Measurements from ENCODE around the gene NOP56. TPM values are rescaled to one million over a fixed set of nuclear protein-coding genes. Genes with fewer than 3 reads are reported as not detected.

Gene NOP56
- total and polyA plus RNA-seq, 12 donors = 37.1 to 77.1 (median 50.8) TPM

GRCh38 chr20:2705931-2706645 is 53.7 kb downstream of the NOP56 start:
- Histone ChIP-seq H3K4me1 (no peaks in the 10 kb centered on the region), H3K27ac (no peak overlapping the region), H3K36me3 (no peaks in the 10 kb centered on the region), H3K9me3 (no peaks in the 10 kb centered on the region), H3K27me3 (peaks cover 0 to 8% (median 0%) of the 10 kb centered on the region in 7 donors), H3K4me3 (no peak overlapping the region)
- TF ChIP-seq CTCF (IDR thresholded peaks at IDR 0.05) = no peak
- WGBS, 2 donors = 92 to 93% methylated on average over 14 of the region's 14 CpGs
- ATAC-seq (peak in 1 of 8 donors; percentile 12), DNase-seq (no peak)
- intact Hi-C loops (cut with DNase I) = no loop called here

GRCh38 chr20:2706688-2707352 is 54.4 kb downstream of the NOP56 start:
- peaks cover 0 to 8% (median 0%) of the 10 kb centered on the region in 7 donors for H3K27me3 ChIP-seq
- WGBS, 2 donors = 79 to 81% methylated on average over 6 of the region's 6 CpGs
- no peak for ATAC-seq

GRCh38 chr20:2707353-2708072 is 55.1 kb downstream of the NOP56 start:
- ATAC-seq (peak in 1 of 8 donors; percentile 13), DNase-seq (no peak)
- Histone ChIP-seq H3K4me3 (no peak overlapping the region), H3K9me3 (no peaks in the 10 kb centered on the region), H3K27me3 (peaks cover 0 to 8% (median 0%) of the 10 kb centered on the region in 7 donors), H3K36me3 (no peaks in the 10 kb centered on the region), H3K4me1 (no peaks in the 10 kb centered on the region), H3K27ac (no peak overlapping the region)
- intact Hi-C loops (cut with DNase I) = no loop called here
- TF ChIP-seq CTCF (IDR thresholded peaks at IDR 0.05) = no peak
- WGBS, 2 donors = 85 to 87% methylated on average over 12 of the region's 12 CpGs

More at GRCh38 chr20:2706688-2707352, 54.4 kb downstream of the NOP56 start:
- intact Hi-C loops (cut with DNase I) = no loop called here
- Histone ChIP-seq H3K4me3 (no peak overlapping the region), H3K27ac (no peak overlapping the region), H3K9me3 (no peaks in the 10 kb centered on the region), H3K36me3 (no peaks in the 10 kb centered on the region), H3K4me1 (no peaks in the 10 kb centered on the region)
- TF ChIP-seq CTCF (IDR thresholded peaks at IDR 0.05) = no peak
- no peak for DNase-seq

Small RNA genes lying within 50 kb of the gene (microRNA-seq; reads per million reads assigned to microRNA genes)
- gene MIR1292 = 1.2 to 2.6 reads per million in 2 donors

Other genes starting within 250 kb of the NOP56 start
- 10 to 100 TPM; 41.4 to 82.1 (median 51.1) TPM for gene SNRPB, start 181.8 kb upstream of the NOP56 start, total RNA-seq
- gene SNRPB, start 181.8 kb upstream of the NOP56 start, polyA plus RNA-seq = 100 to 1,000 TPM in 1 of 2 donors, 10 to 100 TPM in 1; 59.8 to 239 TPM
- gene ZNF343, start 143.7 kb upstream of the NOP56 start, total RNA-seq = 1 to 10 TPM; 3.6 to 7.1 (median 5.7) TPM
- 1 to 10 TPM; 3.2 to 4.5 TPM for gene ZNF343, start 143.7 kb upstream of the NOP56 start, polyA plus RNA-seq
- under 1 TPM in 1 of 10 donors, not detected in 9; 0.20 TPM for gene TMC2, start 116.1 kb upstream of the NOP56 start, total RNA-seq
- not detected for gene TMC2, start 116.1 kb upstream of the NOP56 start, polyA plus RNA-seq
- gene IDH3B, start 11.6 kb downstream of the NOP56 start, total RNA-seq = 100 to 1,000 TPM; 135 to 264 (median 224) TPM
- gene IDH3B, start 11.6 kb downstream of the NOP56 start, polyA plus RNA-seq = 100 to 1,000 TPM; 120 to 206 TPM
- 1 to 10 TPM; 2.0 to 6.2 (median 3.6) TPM for gene EBF4, start 40.1 kb downstream of the NOP56 start, total RNA-seq
- 1 to 10 TPM; 3.3 to 8.0 TPM for gene EBF4, start 40.1 kb downstream of the NOP56 start, polyA plus RNA-seq
- 1 to 10 TPM in 5 of 10 donors, under 1 TPM in 4, not detected in 1; 0.48 to 4.5 (median 1.4) TPM for gene CPXM1, start 148.0 kb downstream of the NOP56 start, total RNA-seq
- gene CPXM1, start 148.0 kb downstream of the NOP56 start, polyA plus RNA-seq = 1 to 10 TPM; 1.2 to 4.9 TPM
- gene C20orf141, start 162.4 kb downstream of the NOP56 start, total RNA-seq = not detected
- gene C20orf141, start 162.4 kb downstream of the NOP56 start, polyA plus RNA-seq = not detected
- gene TMEM239, start 163.7 kb downstream of the NOP56 start, total RNA-seq = not detected
- not detected for gene TMEM239, start 163.7 kb downstream of the NOP56 start, polyA plus RNA-seq
- 10 to 100 TPM in 3 of 10 donors, 1 to 10 TPM in 7; 4.5 to 11.9 (median 6.5) TPM for gene PCED1A, start 188.0 kb downstream of the NOP56 start, total RNA-seq
- gene PCED1A, start 188.0 kb downstream of the NOP56 start, polyA plus RNA-seq = 10 to 100 TPM; 10.3 to 36.9 TPM
- gene VPS16, start 188.1 kb downstream of the NOP56 start, total RNA-seq = 10 to 100 TPM; 13.0 to 22.8 (median 19.3) TPM
- 10 to 100 TPM; 23.6 to 44.7 TPM for gene VPS16, start 188.1 kb downstream of the NOP56 start, polyA plus RNA-seq
- 10 to 100 TPM; 22.1 to 37.3 (median 30.1) TPM for gene PTPRA, start 220.8 kb downstream of the NOP56 start, total RNA-seq
- gene PTPRA, start 220.8 kb downstream of the NOP56 start, polyA plus RNA-seq = 10 to 100 TPM in 1 of 2 donors, 1 to 10 TPM in 1; 8.9 to 16.7 TPM

All from heart right ventricle (tissue), 16 donors.